ENCODE results near the gene ACSL6.
A peak's percentile ranks its signal among the peaks of the same experiment; 100 is the strongest.

ACSL6 gene

GRCh38 chr5:131952301-131952857 is 59.1 kb downstream of the ACSL6 start:
- no peaks in the 10 kb centered on the region for H3K9me3 ChIP-seq
- TF ChIP-seq Cebpa-rat (IDR thresholded peaks at IDR 0.05): no peak
- no peak overlapping the region for H3K4me3 ChIP-seq
- peaks cover 11% of the 10 kb centered on the region for H3K4me1 ChIP-seq
- H3K27me3 ChIP-seq: no peaks in the 10 kb centered on the region
- H4K20me1 ChIP-seq: no peaks in the 10 kb centered on the region
- no peaks in the 10 kb centered on the region for H3K36me3 ChIP-seq
- H3K9ac ChIP-seq: no peak overlapping the region
- no peak overlapping the region for H3K27ac ChIP-seq
- H3K4me2 ChIP-seq: peak overlapping the region; percentile 10

- no peaks in the 10 kb centered on the region for H3K36me3 ChIP-seq
- no peak overlapping the region for H3K9ac ChIP-seq
- H3K27ac ChIP-seq: no peak overlapping the region
- no peaks in the 10 kb centered on the region for H3K27me3 ChIP-seq
- no peaks in the 10 kb centered on the region for H4K20me1 ChIP-seq
- no peak overlapping the region for H3K4me2 ChIP-seq
- H3K4me3 ChIP-seq: no peak overlapping the region
- no peaks in the 10 kb centered on the region for H3K9me3 ChIP-seq
- H3K4me1 ChIP-seq: peaks cover 11% of the 10 kb centered on the region
- no peak for TF ChIP-seq Cebpa-rat (IDR thresholded peaks at IDR 0.05)
Observed at GRCh38 chr5:131950706-131951105, 60.8 kb downstream of the ACSL6 start.

GRCh38 chr5:131947445-131947844 is 64.0 kb downstream of the ACSL6 start:
- H4K20me1 ChIP-seq: no peaks in the 10 kb centered on the region
- H3K27ac ChIP-seq: no peak overlapping the region
- H3K4me3 ChIP-seq: no peak overlapping the region
- H3K9ac ChIP-seq: no peak overlapping the region
- no peak overlapping the region for H3K4me2 ChIP-seq
- TF ChIP-seq Cebpa-rat (IDR thresholded peaks at IDR 0.05): no peak
- no peaks in the 10 kb centered on the region for H3K36me3 ChIP-seq
- H3K4me1 ChIP-seq: peaks cover 6% of the 10 kb centered on the region
- no peaks in the 10 kb centered on the region for H3K27me3 ChIP-seq
- no peaks in the 10 kb centered on the region for H3K9me3 ChIP-seq

GRCh38 chr5:131945551-131946168 is 65.8 kb downstream of the ACSL6 start, which contains the start of gene MEIKIN:
Gene MEIKIN, minus strand, starts transcription at chr5:131945663. Its CDS starts 158 bp downstream, at chr5:131945505.
- no peak within 1 kb of the TSS for H3K9ac ChIP-seq
- peaks cover 1% of the 10 kb centered on the region; the same call in 1 of the 2 replicates for H3K4me1 ChIP-seq
- H3K27ac ChIP-seq: no peak within 1 kb of the TSS
- H3K4me2 ChIP-seq: no peak within 1 kb of the TSS
- no peaks in the 10 kb centered on the region for H3K9me3 ChIP-seq
- no peak for TF ChIP-seq Cebpa-rat (IDR thresholded peaks at IDR 0.05)
- no peak within 1 kb of the TSS for H3K4me3 ChIP-seq
- H3K27me3 ChIP-seq: no peaks in the 10 kb centered on the region
- H4K20me1 ChIP-seq: no peaks in the 10 kb centered on the region
- no peaks in the 10 kb centered on the region for H3K36me3 ChIP-seq

- H3K9me3 ChIP-seq: no peaks in the 10 kb centered on the region
- H4K20me1 ChIP-seq: no peaks in the 10 kb centered on the region
- H3K4me1 ChIP-seq: peaks cover 9% of the 10 kb centered on the region
- H3K9ac ChIP-seq: no peak overlapping the region
- H3K4me3 ChIP-seq: no peak overlapping the region
- H3K27me3 ChIP-seq: no peaks in the 10 kb centered on the region
- no peak overlapping the region for H3K27ac ChIP-seq
- no peaks in the 10 kb centered on the region for H3K36me3 ChIP-seq
- TF ChIP-seq Cebpa-rat (IDR thresholded peaks at IDR 0.05): no peak
- no peak overlapping the region for H3K4me2 ChIP-seq
Observed at GRCh38 chr5:131944702-131945550, 66.5 kb downstream of the ACSL6 start.

- Histone ChIP-seq H3K9me3 (no peaks in the 10 kb centered on the region), H3K4me1 (peaks cover 13% of the 10 kb centered on the region), H3K36me3 (no peaks in the 10 kb centered on the region), H3K4me3 (no peak overlapping the region), H3K27me3 (no peaks in the 10 kb centered on the region), H3K9ac (no peak overlapping the region), H3K27ac (no peak overlapping the region), H4K20me1 (no peaks in the 10 kb centered on the region), H3K4me2 (no peak overlapping the region)
- TF ChIP-seq Cebpa-rat (IDR thresholded peaks at IDR 0.05): no peak
Observed at GRCh38 chr5:131943916-131944315, 67.5 kb downstream of the ACSL6 start.

- H3K4me2 ChIP-seq: no peak overlapping the region
- no peak overlapping the region for H3K9ac ChIP-seq
- H3K9me3 ChIP-seq: no peaks in the 10 kb centered on the region
- H4K20me1 ChIP-seq: no peaks in the 10 kb centered on the region
- no peaks in the 10 kb centered on the region for H3K36me3 ChIP-seq
- no peaks in the 10 kb centered on the region for H3K27me3 ChIP-seq
- TF ChIP-seq Cebpa-rat (IDR thresholded peaks at IDR 0.05): no peak
- no peak overlapping the region for H3K27ac ChIP-seq
- H3K4me1 ChIP-seq: peaks cover 13% of the 10 kb centered on the region
- no peak overlapping the region for H3K4me3 ChIP-seq
Observed at GRCh38 chr5:131942016-131942415, 69.4 kb downstream of the ACSL6 start.

- peaks cover 13% of the 10 kb centered on the region for H3K4me1 ChIP-seq
- H4K20me1 ChIP-seq: no peaks in the 10 kb centered on the region
- TF ChIP-seq Cebpa-rat (IDR thresholded peaks at IDR 0.05): no peak
- H3K9ac ChIP-seq: no peak overlapping the region
- H3K4me3 ChIP-seq: no peak overlapping the region
- no peaks in the 10 kb centered on the region for H3K36me3 ChIP-seq
- no peaks in the 10 kb centered on the region for H3K9me3 ChIP-seq
- no peaks in the 10 kb centered on the region for H3K27me3 ChIP-seq
- H3K4me2 ChIP-seq: peak overlapping the region; percentile 33
- no peak overlapping the region for H3K27ac ChIP-seq
Observed at GRCh38 chr5:131939690-131940345, 71.6 kb downstream of the ACSL6 start.

GRCh38 chr5:131932235-131932634 is 79.2 kb downstream of the ACSL6 start:
- Histone ChIP-seq H3K4me2 (no peak overlapping the region), H3K36me3 (no peaks in the 10 kb centered on the region), H3K27me3 (no peaks in the 10 kb centered on the region), H4K20me1 (no peaks in the 10 kb centered on the region), H3K27ac (no peak overlapping the region), H3K9me3 (peaks cover 11% of the 10 kb centered on the region), H3K4me1 (no peaks in the 10 kb centered on the region), H3K4me3 (no peak overlapping the region), H3K9ac (no peak overlapping the region)
- TF ChIP-seq Cebpa-rat (IDR thresholded peaks at IDR 0.05): no peak

Measured in BLaER1 (cell line).